GM19043 (cell line): ENCODE measurements around the gene MIDN.

Source experiments
- ATAC-seq: cut with Tn5 transposase; IDR thresholded peaks from one replicate; pipeline ENCODE4 v1.9.1; 2021; ENCODE audit warnings: low read depth; ENCODE audit not compliant: unreplicated experiment

The MIDN gene

DNA sequence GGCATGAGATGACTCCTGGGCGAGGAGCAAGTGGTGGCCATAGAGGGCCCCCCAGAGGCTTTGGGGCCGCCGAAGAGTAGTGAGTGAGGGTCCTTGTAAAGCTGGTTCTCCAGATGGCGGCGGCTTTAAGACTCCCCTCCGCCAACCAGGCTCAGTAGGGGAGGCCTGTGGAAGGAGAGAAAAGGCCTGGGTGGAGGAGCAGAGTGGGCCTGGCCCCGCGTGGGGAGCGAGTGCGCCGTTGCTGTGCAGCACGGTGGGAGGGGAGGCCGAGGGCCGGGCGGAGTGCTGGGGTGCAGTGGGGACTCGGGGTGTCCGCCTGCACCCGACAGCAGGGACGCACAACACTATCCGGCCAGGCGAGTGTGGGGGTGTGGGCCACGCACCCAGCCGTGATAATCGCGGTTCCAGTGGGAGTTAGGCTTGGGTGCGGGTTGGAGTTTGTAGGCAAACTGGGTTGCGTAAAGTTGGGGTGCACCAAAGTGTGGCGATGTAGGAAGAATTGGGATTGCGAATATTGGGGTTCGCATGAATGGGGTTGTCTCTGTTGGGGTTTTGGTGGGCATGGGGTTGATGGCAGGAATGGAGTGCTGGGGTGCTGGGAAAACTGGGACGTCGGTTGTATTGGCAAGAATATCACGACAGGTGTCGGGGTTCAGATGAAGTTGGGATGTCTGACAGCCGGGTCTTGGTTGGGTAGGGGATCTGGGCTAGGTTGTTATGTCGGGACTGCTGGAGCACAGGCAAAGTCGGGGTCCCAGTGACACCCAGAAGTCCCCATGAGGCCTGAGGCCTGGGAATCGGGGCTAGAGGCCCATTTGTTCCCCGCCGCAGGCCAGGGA is 20.1 kb downstream of the MIDN start:
- no peak for ATAC-seq

- peak; percentile 43 for ATAC-seq
Measured at GRCh38 chr19:1269065-1269477, 20.7 kb downstream of the MIDN start, which contains the start of gene CIRBP. Gene CIRBP (plus strand): TSS chr19:1269332. CDS start chr19:1270934, 1,602 bp downstream.

GRCh38 chr19:1269478-1270212 is 21.3 kb downstream of the MIDN start:
- peak; percentile 27 for ATAC-seq

GRCh38 chr19:1270213-1270853 is 21.9 kb downstream of the MIDN start:
- ATAC-seq: no peak

DNA sequence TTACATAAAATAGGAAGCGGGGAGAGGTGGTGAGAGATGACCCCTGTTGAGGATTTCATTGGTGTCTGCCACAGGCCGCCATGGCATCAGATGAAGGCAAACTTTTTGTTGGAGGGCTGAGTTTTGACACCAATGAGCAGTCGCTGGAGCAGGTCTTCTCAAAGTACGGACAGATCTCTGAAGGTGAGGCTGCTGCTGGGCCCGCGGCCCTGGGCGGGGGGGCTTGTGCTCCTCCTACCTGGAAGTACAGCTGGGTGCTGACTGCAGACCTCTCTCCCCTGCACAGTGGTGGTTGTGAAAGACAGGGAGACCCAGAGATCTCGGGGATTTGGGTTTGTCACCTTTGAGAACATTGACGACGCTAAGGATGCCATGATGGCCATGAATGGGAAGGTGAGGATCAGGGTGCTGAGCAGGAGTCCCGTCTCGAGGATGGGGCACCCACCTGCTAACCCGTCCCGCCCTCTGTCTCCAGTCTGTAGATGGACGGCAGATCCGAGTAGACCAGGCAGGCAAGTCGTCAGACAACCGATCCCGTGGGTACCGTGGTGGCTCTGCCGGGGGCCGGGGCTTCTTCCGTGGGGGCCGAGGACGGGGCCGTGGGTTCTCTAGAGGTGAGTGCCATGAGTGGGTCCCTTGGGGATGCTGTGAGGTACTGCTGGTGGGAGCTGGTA is 22.6 kb downstream of the MIDN start:
- ATAC-seq: no peak

DNA sequence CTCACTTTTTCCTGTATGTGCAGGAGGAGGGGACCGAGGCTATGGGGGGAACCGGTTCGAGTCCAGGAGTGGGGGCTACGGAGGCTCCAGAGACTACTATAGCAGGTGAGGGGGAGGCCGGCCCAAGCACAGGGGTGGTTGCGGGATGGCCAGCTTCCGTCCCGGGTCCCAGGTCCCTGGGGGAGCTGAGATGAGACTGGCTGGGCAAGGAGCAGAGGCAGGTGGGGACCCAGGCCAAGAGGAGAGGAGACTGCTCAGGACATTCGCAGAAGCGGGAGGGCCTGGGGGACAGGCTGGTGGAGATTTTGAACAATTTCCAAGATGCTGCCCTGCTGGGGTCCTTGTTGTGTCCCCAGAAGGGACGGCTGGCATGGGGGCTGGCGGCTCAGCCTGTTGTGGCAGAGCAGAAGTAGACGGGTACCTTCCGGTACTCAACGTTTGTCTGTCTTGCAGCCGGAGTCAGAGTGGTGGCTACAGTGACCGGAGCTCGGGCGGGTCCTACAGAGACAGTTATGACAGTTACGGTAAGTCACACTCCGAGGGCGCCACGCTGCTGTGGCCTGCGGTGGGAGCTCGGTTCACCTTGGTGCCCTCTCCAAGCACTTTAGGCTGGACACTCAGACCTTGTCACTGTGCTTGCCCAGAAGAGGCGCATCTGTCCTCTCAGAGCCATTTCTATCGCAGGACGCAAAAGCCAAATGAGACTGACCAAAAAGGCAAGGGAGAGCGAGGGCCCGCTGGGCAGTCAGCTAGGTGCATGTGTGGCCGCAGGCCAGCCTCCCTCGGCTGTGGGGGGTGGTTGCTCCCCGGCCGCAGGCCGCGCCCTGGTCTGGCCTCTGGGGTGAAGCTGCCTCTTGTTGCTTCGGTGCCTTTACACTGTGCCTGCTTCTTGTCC is 23.4 kb downstream of the MIDN start:
- ATAC-seq: no peak

DNA sequence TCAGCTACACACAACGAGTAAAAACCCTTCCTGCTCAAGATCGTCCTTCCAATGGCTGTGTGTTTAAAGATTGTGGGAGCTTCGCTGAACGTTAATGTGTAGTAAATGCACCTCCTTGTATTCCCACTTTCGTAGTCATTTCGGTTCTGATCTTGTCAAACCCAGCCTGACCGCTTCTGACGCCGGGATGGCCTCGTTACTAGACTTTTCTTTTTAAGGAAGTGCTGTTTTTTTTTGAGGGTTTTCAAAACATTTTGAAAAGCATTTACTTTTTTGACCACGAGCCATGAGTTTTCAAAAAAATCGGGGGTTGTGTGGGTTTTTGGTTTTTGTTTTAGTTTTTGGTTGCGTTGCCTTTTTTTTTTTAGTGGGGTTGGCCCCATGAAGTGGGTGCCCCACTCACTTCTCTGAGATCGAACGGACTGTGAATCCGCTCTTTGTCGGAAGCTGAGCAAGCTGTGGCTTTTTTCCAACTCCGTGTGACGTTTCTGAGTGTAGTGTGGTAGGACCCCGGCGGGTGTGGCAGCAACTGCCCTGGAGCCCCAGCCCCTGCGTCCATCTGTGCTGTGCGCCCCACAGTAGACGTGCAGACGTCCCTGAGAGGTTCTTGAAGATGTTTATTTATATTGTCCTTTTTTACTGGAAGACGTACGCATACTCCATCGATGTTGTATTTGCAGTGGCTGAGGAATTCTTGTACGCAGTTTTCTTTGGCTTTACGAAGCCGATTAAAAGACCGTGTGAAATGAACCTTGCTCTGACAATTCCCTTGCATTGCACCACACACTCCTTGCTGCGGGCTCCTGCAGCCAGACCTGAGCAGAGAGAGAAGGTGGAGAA is 24.3 kb downstream of the MIDN start:
- no peak for ATAC-seq

DNA sequence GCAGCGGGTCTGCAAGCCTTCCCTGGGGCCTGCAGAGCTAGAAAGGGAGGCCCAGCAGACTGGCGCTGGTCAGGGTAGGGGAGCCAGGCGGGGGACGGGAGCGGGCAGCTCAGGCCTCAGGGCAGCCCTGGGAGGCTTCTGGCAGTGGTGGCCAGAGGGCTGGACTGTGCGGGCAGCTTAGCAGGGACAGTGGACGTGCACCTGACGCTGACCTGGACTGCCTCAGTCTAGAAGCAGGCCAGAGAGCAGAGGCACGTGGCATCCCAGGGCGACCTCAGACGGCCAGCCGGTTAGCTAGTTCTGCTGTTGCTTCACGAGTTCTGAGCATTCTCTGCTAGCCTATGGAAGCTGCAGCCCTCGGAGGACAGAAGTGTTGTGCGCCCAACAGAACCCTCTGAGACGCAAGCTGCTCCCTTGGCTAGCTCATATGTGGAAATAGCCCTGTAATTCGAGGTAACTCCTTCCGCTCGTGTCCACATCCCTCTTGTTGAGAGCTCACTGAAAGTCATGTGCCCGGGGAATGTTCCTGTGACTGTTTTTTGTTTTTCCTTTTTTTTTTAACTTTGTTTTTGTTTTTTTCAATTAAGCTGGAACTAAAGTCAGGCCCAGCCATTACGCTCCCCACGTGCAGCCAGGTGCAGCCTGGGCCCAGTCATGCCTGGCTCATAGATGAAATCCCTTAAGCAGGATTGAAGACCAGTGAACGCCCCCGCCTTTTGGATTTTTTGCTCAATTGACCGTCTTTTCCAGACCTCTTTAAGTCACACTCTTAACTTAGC is 25.1 kb downstream of the MIDN start:
- no peak for ATAC-seq

DNA sequence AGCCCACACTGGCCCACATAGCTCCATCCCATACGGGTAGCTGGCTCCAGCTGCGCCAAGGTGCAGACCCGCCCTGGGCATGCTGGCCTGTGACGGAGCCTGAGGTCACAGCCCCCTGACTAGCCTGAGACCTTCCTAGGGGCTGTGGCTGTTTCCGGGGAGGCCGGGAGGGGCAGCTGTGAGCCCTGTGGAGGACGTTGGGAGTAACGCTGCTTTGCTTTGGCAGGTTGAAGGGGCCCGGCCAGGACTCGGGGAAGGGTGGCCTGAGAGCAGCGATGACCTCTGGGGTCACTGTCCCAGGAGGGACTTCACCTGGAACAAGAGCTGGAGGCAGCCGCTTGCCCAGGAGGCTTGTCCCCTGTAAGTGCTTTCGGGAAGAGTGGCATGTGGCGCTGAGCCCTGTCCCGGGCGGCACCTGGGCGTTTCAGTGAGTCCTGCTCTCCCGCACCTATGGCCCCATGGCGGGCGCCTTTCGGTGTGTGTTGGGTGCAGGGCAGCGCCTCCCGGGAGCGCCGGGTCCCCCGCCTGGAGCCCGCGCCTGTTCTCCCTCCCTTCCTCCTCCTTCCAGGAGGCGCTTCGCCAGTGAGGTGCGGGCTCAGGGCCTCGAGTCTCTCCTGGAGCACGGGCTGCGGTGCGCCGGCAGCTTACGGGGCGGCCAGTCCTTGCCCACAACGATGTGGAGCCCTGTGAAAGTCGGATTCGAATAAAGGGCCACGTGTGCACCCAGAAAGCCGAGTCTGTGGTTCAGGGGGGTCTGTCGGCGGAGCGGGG is 25.9 kb downstream of the MIDN start:
- ATAC-seq: no peak

- no peak for ATAC-seq
Measured at GRCh38 chr19:1274852-1275259, 26.5 kb downstream of the MIDN start.

DNA sequence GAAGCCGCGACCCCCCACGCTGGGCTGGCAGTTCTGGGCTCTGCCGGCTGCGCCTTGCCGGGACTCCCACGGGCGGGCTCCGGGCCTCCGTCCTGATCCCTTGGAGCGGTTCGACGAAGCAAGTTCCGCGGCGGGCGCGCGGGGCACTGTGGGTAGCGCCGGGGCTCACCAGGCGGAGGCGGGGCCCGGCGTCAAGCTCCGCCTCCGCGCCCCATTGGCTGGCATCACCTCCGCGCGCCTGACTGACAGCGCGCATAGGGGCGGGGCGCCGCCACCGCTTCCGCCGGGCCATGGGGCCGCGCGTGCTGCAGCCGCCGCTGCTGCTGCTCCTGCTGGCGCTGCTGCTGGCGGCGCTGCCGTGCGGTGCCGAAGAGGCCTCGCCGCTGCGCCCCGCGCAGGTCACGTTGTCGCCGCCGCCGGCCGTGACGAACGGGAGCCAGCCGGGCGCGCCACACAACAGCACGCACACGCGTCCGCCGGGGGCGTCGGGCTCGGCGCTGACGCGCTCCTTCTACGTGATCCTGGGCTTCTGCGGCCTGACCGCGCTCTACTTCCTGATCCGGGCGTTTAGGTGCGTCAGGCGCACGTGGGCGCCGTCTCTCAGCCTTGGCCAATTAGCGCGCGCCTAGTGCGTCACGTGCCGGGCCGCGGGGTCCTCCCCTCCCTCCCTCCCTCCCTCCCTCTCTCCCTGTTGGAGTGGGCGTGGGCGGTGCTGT is 27.0 kb downstream of the MIDN start, which contains the start of gene FAM174C:
Gene FAM174C, plus strand, starts transcription at position 271 of the 716 bp plus-strand sequence. Its CDS starts 20 bp downstream, at position 291.
- peak; percentile 73 for ATAC-seq

- ATAC-seq: no peak
Measured at GRCh38 chr19:1275976-1276627, 27.7 kb downstream of the MIDN start.

DNA sequence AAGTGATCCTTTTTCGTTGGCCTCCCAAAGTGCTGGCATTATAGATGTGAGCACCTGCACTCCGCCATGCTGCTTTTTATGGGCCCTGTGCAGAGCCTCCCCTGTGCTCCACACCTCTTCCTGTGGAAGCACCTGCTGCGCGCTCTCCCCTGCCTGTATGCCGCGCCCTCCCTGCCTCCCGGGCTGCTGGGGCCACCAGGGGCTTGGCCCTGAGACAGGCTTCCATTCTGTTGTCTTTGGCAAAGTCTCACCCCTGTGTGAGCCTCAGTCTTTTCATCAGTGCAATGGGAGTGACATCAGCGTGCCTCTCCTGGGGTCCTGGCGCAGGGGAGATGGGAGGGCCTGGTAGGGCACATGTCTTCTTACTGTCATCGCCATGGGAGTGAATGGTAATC is 28.2 kb downstream of the MIDN start:
- ATAC-seq: no peak

DNA sequence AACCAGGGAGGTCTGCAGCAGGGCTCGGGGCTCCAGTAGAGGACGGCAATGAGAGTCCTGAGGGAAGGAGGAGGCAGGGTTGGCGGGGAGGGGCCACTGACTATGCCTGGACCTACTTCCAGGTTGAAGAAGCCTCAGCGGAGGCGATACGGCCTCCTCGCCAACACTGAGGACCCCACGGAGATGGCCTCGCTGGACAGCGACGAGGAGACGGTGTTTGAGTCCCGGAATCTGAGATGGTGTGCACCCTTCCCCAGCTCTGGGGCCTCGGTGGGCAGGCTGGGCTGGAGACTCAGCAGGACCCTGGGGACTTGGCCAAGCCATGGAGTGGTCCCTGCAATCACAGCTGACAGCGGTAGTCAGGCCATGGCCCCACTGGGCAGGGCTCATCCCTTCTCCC is 28.7 kb downstream of the MIDN start:
- no peak for ATAC-seq

DNA sequence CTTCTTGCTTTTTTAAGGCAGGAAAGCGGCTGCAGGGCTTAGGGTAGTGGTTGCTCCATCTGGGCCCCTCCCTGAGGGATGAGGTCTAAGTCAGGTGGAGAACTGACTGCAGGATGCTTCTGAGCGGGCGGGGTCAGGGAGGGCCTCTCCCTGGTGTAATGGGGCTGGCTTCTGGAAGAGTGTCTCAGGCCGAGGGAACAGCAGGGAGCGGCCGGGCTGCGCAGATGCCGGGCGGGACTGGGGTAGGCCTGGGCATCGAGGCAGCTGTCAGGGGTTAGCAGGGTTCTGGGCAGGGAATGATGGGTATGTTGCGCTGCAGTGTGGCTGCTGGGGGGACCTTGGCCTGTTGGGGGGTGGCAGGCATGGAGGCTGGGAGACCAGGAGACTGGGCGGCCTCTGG is 29.7 kb downstream of the MIDN start:
- ATAC-seq: no peak
